H1 (cell line): ENCODE results near the gene DENND4B. TPM values are rescaled to one million over a fixed set of nuclear protein-coding genes. Genes with fewer than 3 reads are reported as not detected.

Experiments
- CTCF ChIA-PET: fragments of 300-600 bp; sonication (Branson Sonifier 250); formaldehyde crosslinking; loops from one replicate; lab custom pipeline; 2021; ENCODE audit not compliant: partially characterized antibody; lab: Charles Lee
- POLR2A ChIA-PET: fragments of 300-600 bp; sonication (Branson Sonifier 250); formaldehyde crosslinking; loops from one replicate; lab custom pipeline; 2021; ENCODE audit warnings: inconsistent platforms; ENCODE audit not compliant: partially characterized antibody; lab: Charles Lee
- DNase-seq, 2 experiments: peaks; one replicate each; pipeline versions ENCODE4 v3.0.0 to v3.0.0-alpha.2; 2010 to 2022; ENCODE audit warnings: low spot score in 2 of 2, low read depth in 1 of 2, mixed read lengths in 1 of 2
- FAIRE-seq: peaks from 2 replicates; lab custom pipeline; 2011; peaks lifted over from hg19 to GRCh38; lab: Jason Lieb, UNC
- H2AFZ ChIP-seq: 2 replicates; pipeline ENCODE4 v1.8.1; 2012; ENCODE audit warnings: low read length, inconsistent platforms
- H2AK5ac ChIP-seq: 2 replicates; pipeline ENCODE4 v1.6.1; 2013; ENCODE audit warnings: low read depth, low read length
- H2BK120ac ChIP-seq: replicated peaks from 2 replicates; pipeline ENCODE3; 2013; ENCODE audit warnings: low read depth, low read length, inconsistent platforms
- H2BK12ac ChIP-seq: 2 replicates; pipeline ENCODE4 v1.6.1; 2013; ENCODE audit warnings: low read depth, low read length
- H2BK15ac ChIP-seq: 2 replicates; pipeline ENCODE4 v1.6.1; 2013; ENCODE audit warnings: low read length
- H2BK20ac ChIP-seq: 2 replicates; pipeline ENCODE4 v1.6.1; 2013; ENCODE audit warnings: low read length
- H2BK5ac ChIP-seq: 2 replicates; pipeline ENCODE4 v1.6.1; 2013; ENCODE audit warnings: low read depth, low read length
- H3K14ac ChIP-seq: 2 replicates; pipeline ENCODE4 v1.6.1; 2013; ENCODE audit warnings: inconsistent platforms; ENCODE audit not compliant: insufficient read length
- H3K18ac ChIP-seq: 2 replicates; pipeline ENCODE4 v1.6.1; 2013; ENCODE audit warnings: low read length; ENCODE audit errors: extremely low read depth
- H3K23ac ChIP-seq: 2 replicates; pipeline ENCODE4 v1.6.1; 2013; ENCODE audit warnings: inconsistent platforms; ENCODE audit not compliant: insufficient read length
- H3K23me2 ChIP-seq: 2 replicates; pipeline ENCODE4 v1.6.1; 2013; ENCODE audit warnings: low read depth, low read length
- H3K27ac ChIP-seq: 2 replicates; pipeline ENCODE4 v1.6.1; 2011; ENCODE audit warnings: low read depth, low read length, inconsistent platforms
- H3K27me3 ChIP-seq, 4 experiments: replicated peaks in 1 of 4; 1 replicate in 1 of 4; 2 replicates in 3 of 4; pipeline versions ENCODE4 v1.6.1 to v1.8.1; 2011 to 2013; ENCODE audit warnings: low read length in 3 of 4, mild to moderate bottlenecking in 3 of 4, inconsistent platforms in 2 of 4, mixed read lengths in 2 of 4, moderate library complexity in 1 of 4; ENCODE audit not compliant: control insufficient read depth in 3 of 4, insufficient read depth in 3 of 4; ENCODE audit errors: extremely low read depth in 1 of 4
- H3K36me3 ChIP-seq, 4 experiments: 2 replicates each; pipeline versions ENCODE4 v1.6.1 to v1.8.1; 2011 to 2013; ENCODE audit warnings: mild to moderate bottlenecking in 4 of 4, low read length in 3 of 4, moderate library complexity in 2 of 4, control low read depth in 1 of 4, inconsistent platforms in 1 of 4; ENCODE audit not compliant: insufficient read depth in 4 of 4, control insufficient read depth in 2 of 4
- H3K4ac ChIP-seq: replicated peaks from 2 replicates; pipeline ENCODE3; 2013; ENCODE audit warnings: low read length, low read depth, mixed read lengths, inconsistent platforms; ENCODE audit not compliant: insufficient read length
- H3K4me1 ChIP-seq, 4 experiments: replicated peaks in 1 of 4; 1 replicate in 1 of 4; 2 replicates in 3 of 4; pipeline versions ENCODE4 v1.6.1 to v1.8.1; 2011 to 2013; ENCODE audit warnings: low read length in 3 of 4, inconsistent platforms in 2 of 4, mixed read lengths in 1 of 4; ENCODE audit not compliant: insufficient read depth in 4 of 4, control insufficient read depth in 3 of 4
- H3K4me2 ChIP-seq, 2 experiments: 2 replicates each; pipeline versions ENCODE4 v1.6.1 to v1.8.1; 2011 to 2013; ENCODE audit warnings: low read depth in 2 of 2, low read length in 2 of 2, control low read depth in 1 of 2, inconsistent platforms in 1 of 2, mild to moderate bottlenecking in 1 of 2; ENCODE audit not compliant: insufficient read depth in 1 of 2
- H3K4me3 ChIP-seq, 4 experiments: fragments of 200-600, 300-600 bp in 1 of 4; sonication (generic), shearing (Covaris generic), sonication (Bioruptor Twin) in 1 of 4; 2 replicates each; pipeline versions ENCODE4 v1.5.1 to v1.8.1; 2011 to 2016; ENCODE audit warnings: low read length in 4 of 4, low read depth in 3 of 4, control low read depth in 2 of 4, inconsistent platforms in 2 of 4, mild to moderate bottlenecking in 2 of 4, mixed read lengths in 1 of 4, moderate library complexity in 1 of 4; ENCODE audit not compliant: insufficient read depth in 2 of 4; ENCODE audit errors: extremely low read depth in 1 of 4
- H3K56ac ChIP-seq: replicated peaks from 2 replicates; pipeline ENCODE3; 2013; ENCODE audit warnings: low read depth, mild to moderate bottlenecking, mixed read lengths, low read length, inconsistent platforms; ENCODE audit not compliant: insufficient read length
- H3K79me1 ChIP-seq: 2 replicates; pipeline ENCODE4 v1.6.1; 2013; ENCODE audit warnings: low read depth, low read length, control low read depth
- H3K79me2 ChIP-seq, 2 experiments: 2 replicates each; pipeline versions ENCODE4 v1.6.1 to v1.8.1; 2012 to 2013; ENCODE audit warnings: low read length in 2 of 2, mild to moderate bottlenecking in 2 of 2, inconsistent platforms in 1 of 2; ENCODE audit not compliant: insufficient read depth in 2 of 2, control insufficient read depth in 1 of 2
- H3K9ac ChIP-seq, 4 experiments: replicated peaks in 1 of 4; 1 replicate in 1 of 4; 2 replicates in 3 of 4; pipeline versions ENCODE4 v1.6.1 to v1.8.1; 2011 to 2013; ENCODE audit warnings: low read depth in 3 of 4, low read length in 3 of 4, control low read depth in 2 of 4, mild to moderate bottlenecking in 2 of 4, moderate library complexity in 2 of 4, inconsistent platforms in 1 of 4; ENCODE audit errors: extremely low read depth in 1 of 4
- H3K9me3 ChIP-seq, 2 experiments: 2 replicates each; pipeline versions ENCODE4 v1.6.1 to v1.8.1; 2012 to 2013; ENCODE audit warnings: mild to moderate bottlenecking in 2 of 2, moderate library complexity in 2 of 2, control low read depth in 1 of 2, inconsistent platforms in 1 of 2, low read depth in 1 of 2, low read length in 1 of 2, mixed read lengths in 1 of 2; ENCODE audit not compliant: insufficient read depth in 2 of 2
- H4K20me1 ChIP-seq, 2 experiments: replicated peaks in 1 of 2; 2 replicates each; pipeline versions ENCODE3 to v1.8.1; 2011 to 2013; ENCODE audit warnings: inconsistent platforms in 2 of 2, low read length in 2 of 2, mild to moderate bottlenecking in 1 of 2; ENCODE audit not compliant: insufficient read depth in 2 of 2, control insufficient read depth in 1 of 2
- H4K5ac ChIP-seq: 2 replicates; pipeline ENCODE4 v1.6.1; 2013; ENCODE audit warnings: low read length, low read depth, mixed read lengths, inconsistent platforms; ENCODE audit not compliant: insufficient read length
- H4K8ac ChIP-seq: 2 replicates; pipeline ENCODE4 v1.8.0; 2013; ENCODE audit warnings: mild to moderate bottlenecking, moderate library complexity, low read length, inconsistent platforms; ENCODE audit not compliant: insufficient read depth; ENCODE audit errors: extremely low read depth
- H4K91ac ChIP-seq: replicated peaks from 2 replicates; pipeline ENCODE3; 2013; ENCODE audit warnings: low read length, mixed read lengths, inconsistent platforms; ENCODE audit not compliant: insufficient read length
- ASH2L ChIP-seq: fragments of 200-600, 300-600 bp; sonication (generic); IDR thresholded peaks from one replicate; pipeline ENCODE4 v1.7.1; 2017; ENCODE audit warnings: low read length
- CBX8 ChIP-seq: fragments of 300-800, 300-1000 bp; sonication (generic); IDR thresholded peaks from 2 replicates; pipeline ENCODE4 v1.7.1; 2016; ENCODE audit warnings: low read depth, low read length, borderline replicate concordance
- CEBPB ChIP-seq: IDR thresholded peaks from 2 replicates; pipeline ENCODE4 v1.6.1; 2012; ENCODE audit warnings: low read depth, low read length
- CHD2 ChIP-seq: IDR thresholded peaks from 2 replicates; pipeline ENCODE4 v1.6.1; 2012; ENCODE audit warnings: low read length, improper control_type of control experiment
- CREB1 ChIP-seq: IDR thresholded peaks from 2 replicates; pipeline ENCODE4 v1.6.1; 2012; ENCODE audit warnings: inconsistent platforms
- EGR1 ChIP-seq: IDR thresholded peaks from 2 replicates; pipeline ENCODE4 v1.6.1; 2011; ENCODE audit warnings: low read depth, low read length, borderline replicate concordance
- EP300 ChIP-seq, 2 experiments: IDR thresholded peaks; 1 replicate in 1 of 2; 2 replicates in 1 of 2; pipeline ENCODE4 v1.6.1; 2011 to 2012; ENCODE audit warnings: low read depth in 2 of 2, low read length in 2 of 2, mild to moderate bottlenecking in 2 of 2, borderline replicate concordance in 1 of 2, inconsistent platforms in 1 of 2, moderate library complexity in 1 of 2
- KDM1A ChIP-seq: fragments of 200-600, 300-600 bp; sonication (generic); IDR thresholded peaks from 2 replicates; pipeline ENCODE4 v1.7.1; 2016; ENCODE audit warnings: mild to moderate bottlenecking, low read length, borderline replicate concordance
- KDM4A ChIP-seq: IDR thresholded peaks from one replicate; pipeline ENCODE4 v1.7.1; 2012; ENCODE audit warnings: low read depth, mild to moderate bottlenecking, moderate library complexity, low read length, inconsistent platforms; ENCODE audit not compliant: severe bottlenecking
- KDM5A ChIP-seq: fragments of 200-600 bp; IDR thresholded peaks from 2 replicates; pipeline ENCODE4 v1.7.1; 2012; ENCODE audit warnings: mild to moderate bottlenecking, low read length, inconsistent platforms, mixed read lengths
- TCF12 ChIP-seq: IDR thresholded peaks from 2 replicates; pipeline ENCODE4 v1.6.1; 2011; ENCODE audit warnings: low read depth, mild to moderate bottlenecking, low read length
- ZNF274 ChIP-seq: IDR thresholded peaks from 2 replicates; pipeline ENCODE4 v1.7.0; 2012; ENCODE audit warnings: low read length, borderline replicate concordance; ENCODE audit errors: extremely low read depth
- WGBS, 2 experiments: shearing (Covaris generic) in 1 of 2; methylation state at CpG; one replicate each; pipeline versions ENCODE4 v1.1.6 to v1.1.7; 2013 to 2015; ENCODE audit warnings: low lambda C conversion rate in 2 of 2, mixed read lengths in 2 of 2, inconsistent platforms in 1 of 2, low coverage in 1 of 2, missing lambda C conversion rate in 1 of 2; ENCODE audit not compliant: insufficient replicate concordance in 2 of 2, insufficient coverage in 1 of 2, insufficient read length in 1 of 2; ENCODE audit errors: extremely low coverage in 1 of 2, missing lambda C conversion rate in 1 of 2; 5-methylcytosine and 5-hydroxymethylcytosine counted together
- polyA plus RNA-seq, 7 experiments: library from polyadenylated mRNA; depleted of rRNA in 3 of 7; stranded (reverse) in 5 of 7; unstranded in 2 of 7; fragments of >200 nt in 5 of 7; fragments of 200-250 nt in 2 of 7; gene quantifications; 1 replicate in 5 of 7; 2 replicates in 1 of 7; 4 replicates in 1 of 7; pipeline versions ENCODE4 v1.2.1 to v1.2.3, GENCODE V29; 2011 to 2013; ENCODE audit warnings: missing spikeins in 2 of 7, mixed read lengths in 2 of 7
- total RNA-seq: library from RNA; stranded (reverse); fragmentation: NEBNext Ultra II Directional; extraction: Animal tissue kit (Norgen Biotek cat#: 25700); gene quantifications from 2 replicates; pipeline ENCODE4 v1.2.1, GENCODE V29; 2021
- TF ChIP-seq, protein P1 (sequence below): IDR thresholded peaks from 2 replicates; pipeline ENCODE4 v1.6.1; 2012; ENCODE audit warnings: inconsistent platforms

Gene DENND4B
- total and polyA plus RNA-seq, 2 of the 8 experiments (the other 6 are each of a cell fraction or from before 2014, with no cell fraction given): 45.6 to 61.1 TPM

DNA sequence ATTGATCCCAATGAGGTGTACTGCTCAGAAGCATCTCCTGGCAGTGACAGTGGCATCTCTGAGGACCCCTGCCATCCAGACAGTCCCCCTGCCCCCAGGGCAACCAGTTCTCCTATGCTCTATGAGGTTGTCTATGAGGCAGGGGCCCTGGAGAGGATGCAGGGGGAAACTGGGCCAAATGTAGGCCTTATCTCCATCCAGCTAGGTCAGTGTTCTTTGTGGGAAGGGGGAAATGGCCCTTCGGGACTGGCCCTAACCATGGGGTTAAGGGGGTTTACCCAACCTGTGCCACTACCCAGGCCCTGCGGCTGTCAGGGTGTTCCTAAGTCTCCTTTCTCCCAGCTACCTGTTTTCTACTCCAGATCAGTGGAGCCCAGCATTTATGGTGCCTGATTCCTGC is 22.5 kb upstream of the DENND4B start:
- CTCF ChIA-PET: interaction anchor here (1.0 to 4.5 kb wide), 4 partner anchors 9 to 171 kb away, joined by 3 to 29 read pairs (median 4); partner anchors contain the start of genes DENND4B and JTB
- TF ChIP-seq KDM4A: no peak
- no peak for TF ChIP-seq KDM5A
- TF ChIP-seq KDM1A: no peak
- no peak for TF ChIP-seq ASH2L
- TF ChIP-seq CHD2: no peak
- TF ChIP-seq CREB1: no peak
- no peak for TF ChIP-seq CBX8
- TF ChIP-seq EP300 (IDR thresholded peaks at IDR 0.05; ENCODE audit: borderline replicate concordance in 1 of 2, low read depth in 2 of 2, low read length in 2 of 2): no peak
- TF ChIP-seq EGR1: no peak
- TF ChIP-seq ZNF274: no peak
- TF ChIP-seq CEBPB: no peak
- TF ChIP-seq, protein P1, sequence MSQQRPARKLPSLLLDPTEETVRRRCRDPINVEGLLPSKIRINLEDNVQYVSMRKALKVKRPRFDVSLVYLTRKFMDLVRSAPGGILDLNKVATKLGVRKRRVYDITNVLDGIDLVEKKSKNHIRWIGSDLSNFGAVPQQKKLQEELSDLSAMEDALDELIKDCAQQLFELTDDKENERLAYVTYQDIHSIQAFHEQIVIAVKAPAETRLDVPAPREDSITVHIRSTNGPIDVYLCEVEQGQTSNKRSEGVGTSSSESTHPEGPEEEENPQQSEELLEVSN: no peak
- TF ChIP-seq TCF12: no peak

More for the DNA sequence above, 22.5 kb upstream of the DENND4B start:
- Histone ChIP-seq H3K4me2 (peak overlapping the region; percentile 69 to 91), H2BK20ac (0 out of 2 replicates have a peak overlapping the region, but pooled peaks have one; percentile 21), H4K20me1 (no peaks in the 10 kb centered on the region), H3K9me3 (no peaks in the 10 kb centered on the region), H3K23me2 (peaks cover 13% of the 10 kb centered on the region; the same call in 1 of the 2 replicates), H4K5ac (no peak overlapping the region), H3K36me3 (peaks cover 0 to 16% (median 4%) of the 10 kb centered on the region in 4 experiments; a peak in 4 of 8 replicates), H3K23ac (no peak overlapping the region), H3K18ac (no peak overlapping the region), H2BK120ac (no peak overlapping the region), H3K27me3 (no peaks in the 10 kb centered on the region), H3K4ac (no peak overlapping the region), H4K8ac (no peak overlapping the region), H2BK5ac (no peak overlapping the region), H2AK5ac (0 out of 2 replicates have a peak overlapping the region, but pooled peaks have one; percentile 40), H2BK15ac (peak overlapping the region; percentile 74; the same call in 1 of the 2 replicates), H3K4me3 (peak overlapping the region; percentile 15 to 68 (median 57); a peak in 4 of 8 replicates), H3K79me1 (no peaks in the 10 kb centered on the region; the same call in 1 of the 2 replicates), H4K91ac (no peak overlapping the region), H3K79me2 (peaks cover 0 to 20% of the 10 kb centered on the region in 2 experiments; a peak in 2 of 4 replicates), H3K27ac (peak overlapping the region; percentile 61; the same call in 1 of the 2 replicates), H2AFZ (no peak overlapping the region), H3K14ac (no peak overlapping the region), H2BK12ac (no peak overlapping the region), H3K9ac (no peak overlapping the region; a peak in 2 of 7 replicates), H3K56ac (no peak overlapping the region), H3K4me1 (peaks cover 0 to 12% (median 5%) of the 10 kb centered on the region in 4 experiments; a peak in 5 of 7 replicates)
- 80% methylated on average over 2 of the region's 2 CpGs; no CpG with 5 or more reads in 1 of the 2 experiments for WGBS, 2 experiments
- FAIRE-seq (no peak), DNase-seq (no peak)
- POLR2A ChIA-PET: interaction anchor here (0.6 to 15.7 kb wide), 7 partner anchors 7 to 297 kb away, joined by 3 to 454 read pairs (median 50); partner anchors contain the start of genes CRTC2, DENND4B, GATAD2B and JTB
